NCI-H2171 (cell line): ENCODE measurements around the gene GADD45G.
A peak's percentile ranks its signal among the peaks of the same experiment; 100 is the strongest.

ENCODE experiments used
- DNase-seq: peaks from one replicate; lab custom pipeline; 2025; lab: John Stamatoyannopoulos, UW

The GADD45G gene

DNA sequence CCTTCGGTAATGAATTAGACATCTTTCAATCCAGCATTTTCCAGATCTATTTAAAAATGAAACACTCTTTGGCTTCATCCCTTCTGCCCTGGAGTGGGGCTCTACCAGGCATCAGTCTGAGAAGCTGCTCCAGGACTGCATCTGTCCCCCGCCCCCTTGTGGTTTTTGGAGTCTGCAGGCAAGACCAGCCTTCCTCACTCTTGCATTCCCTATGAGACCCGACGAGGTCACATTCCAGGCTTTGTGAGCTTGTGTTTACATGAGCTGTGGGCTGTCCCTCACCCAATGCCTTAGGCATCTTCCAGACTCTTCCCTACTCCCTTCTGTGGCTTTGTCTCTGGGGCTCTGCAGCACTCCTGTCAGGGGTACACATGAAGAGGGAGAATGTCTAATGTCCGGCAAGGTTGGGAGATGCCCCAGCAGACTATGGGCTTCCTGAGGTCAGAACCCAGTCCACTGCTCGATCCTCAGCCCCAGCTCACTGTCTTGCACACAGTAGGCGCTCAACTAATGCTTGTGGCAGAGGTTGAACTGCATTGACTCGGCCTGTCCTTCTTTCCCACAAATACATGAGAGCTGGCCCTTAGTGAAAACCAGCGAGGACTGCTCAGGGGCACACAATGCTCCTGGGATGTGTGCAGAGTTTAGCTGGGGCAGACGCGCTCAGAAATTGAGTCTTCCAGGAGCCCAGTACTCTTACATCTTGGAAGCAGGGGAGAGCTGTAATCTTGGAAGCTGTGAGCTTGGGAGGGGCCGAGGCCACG lies 11.7 kb upstream of the GADD45G start:
- no peak for DNase-seq

GRCh38 chr9:89593727-89594427 lies 10.9 kb upstream of the GADD45G start:
- no peak for DNase-seq

- DNase-seq = no peak
These were observed 9.8 kb upstream of the GADD45G start for GRCh38 chr9:89594811-89595550.

DNA sequence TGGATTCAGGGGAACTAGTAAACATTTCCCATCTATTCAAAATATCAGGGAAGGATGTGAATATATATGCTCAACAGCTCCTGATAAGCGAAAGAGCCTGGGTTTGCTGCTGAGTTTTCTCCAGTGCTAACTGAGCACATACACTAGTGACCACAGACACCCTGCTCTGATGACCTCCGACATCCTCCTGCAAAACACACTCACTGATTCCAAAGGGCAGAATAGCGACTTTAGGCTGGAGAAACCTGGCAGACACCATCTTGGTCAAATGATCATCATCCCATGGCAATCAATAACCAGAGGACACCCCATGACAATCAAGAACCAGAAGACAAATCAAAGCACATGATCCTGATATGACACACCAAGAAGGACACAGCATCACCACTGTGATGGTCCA lies 9.2 kb upstream of the GADD45G start:
- no peak for DNase-seq

DNA sequence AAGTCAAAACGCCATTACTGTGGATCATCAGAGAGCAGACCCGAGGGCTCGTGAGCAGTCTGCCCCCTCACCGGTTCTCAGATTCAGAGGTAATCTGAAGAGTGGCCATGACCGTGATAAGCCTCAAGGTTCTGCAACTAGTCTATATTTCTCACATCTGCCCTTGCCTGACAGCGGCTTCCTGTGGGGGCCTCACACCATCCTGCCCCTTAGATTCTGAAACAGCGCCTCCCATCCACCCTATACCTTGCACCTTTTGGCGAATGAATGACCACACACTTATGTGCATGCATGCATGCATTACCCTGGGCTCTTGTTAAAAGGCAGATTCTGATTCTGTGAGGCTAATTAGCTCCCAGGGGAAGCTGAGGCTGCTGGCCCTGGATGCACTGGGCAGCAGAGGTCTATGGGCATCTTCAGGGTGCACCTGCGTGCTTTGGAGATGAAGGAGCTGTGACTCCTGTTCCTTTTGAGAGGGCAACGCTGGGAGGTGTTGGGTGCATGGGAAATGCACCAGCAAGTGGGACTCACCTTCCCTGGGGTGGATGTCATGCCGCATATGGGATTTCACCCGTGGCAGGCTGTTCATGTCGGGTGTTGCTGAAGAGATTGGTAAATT lies 7.8 kb upstream of the GADD45G start:
- DNase-seq = no peak

DNA sequence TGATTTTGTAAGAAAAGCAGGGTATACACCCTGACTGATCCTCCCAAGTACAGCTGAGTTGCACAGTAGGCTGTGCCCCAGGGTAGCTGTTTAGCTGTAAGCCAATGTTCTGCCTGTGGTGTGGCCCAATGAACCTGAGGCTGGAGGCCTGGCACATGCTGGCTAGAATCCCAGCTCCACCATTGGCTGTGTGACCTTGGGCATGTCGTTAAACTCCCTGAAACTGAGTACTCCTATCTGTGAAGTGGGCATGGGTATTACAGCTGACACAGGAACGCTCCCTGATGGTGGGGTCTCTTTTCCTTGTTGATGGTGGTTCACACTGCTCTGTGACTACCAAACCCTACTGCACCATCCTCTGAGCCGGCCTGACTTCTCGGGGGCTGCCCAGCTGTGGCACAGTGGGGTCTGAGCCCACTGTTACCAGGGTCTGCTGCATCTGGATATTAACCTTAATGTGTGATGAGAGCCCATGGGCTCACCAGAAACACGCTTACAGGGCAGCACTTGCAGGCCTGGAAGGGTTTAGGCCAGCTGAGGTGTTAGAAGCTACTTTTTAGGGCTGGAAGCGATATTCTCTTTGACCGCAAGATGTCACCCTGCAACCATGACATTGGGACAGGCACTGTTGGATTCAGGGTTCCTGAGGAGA lies 7.0 kb upstream of the GADD45G start:
- peak; percentile 38 for DNase-seq

GRCh38 chr9:89598363-89598713 lies 6.5 kb upstream of the GADD45G start:
- no peak for DNase-seq

DNA sequence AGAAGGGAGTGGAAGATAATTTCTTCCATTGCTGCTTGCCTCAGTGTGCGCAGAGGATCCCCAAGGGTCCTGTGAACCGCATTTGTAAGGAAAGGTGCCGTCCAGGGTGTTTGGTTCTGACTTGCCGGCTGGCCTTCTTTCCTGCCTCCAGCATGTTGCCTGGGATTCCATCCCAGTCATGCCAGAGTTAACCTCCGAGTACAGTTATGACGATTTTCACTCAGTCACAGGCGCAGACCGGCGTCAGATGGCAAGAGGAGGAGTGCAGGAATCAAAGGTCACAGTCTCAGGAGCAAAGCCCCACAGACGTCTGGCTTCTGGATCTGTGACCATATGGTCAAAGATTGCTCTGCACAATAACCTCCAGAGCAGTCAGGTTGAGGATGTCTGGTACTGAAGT lies 5.9 kb upstream of the GADD45G start:
- peak; percentile 54 for DNase-seq

- DNase-seq = no peak
These were observed 4.0 kb upstream of the GADD45G start for GRCh38 chr9:89600831-89601230.

DNA sequence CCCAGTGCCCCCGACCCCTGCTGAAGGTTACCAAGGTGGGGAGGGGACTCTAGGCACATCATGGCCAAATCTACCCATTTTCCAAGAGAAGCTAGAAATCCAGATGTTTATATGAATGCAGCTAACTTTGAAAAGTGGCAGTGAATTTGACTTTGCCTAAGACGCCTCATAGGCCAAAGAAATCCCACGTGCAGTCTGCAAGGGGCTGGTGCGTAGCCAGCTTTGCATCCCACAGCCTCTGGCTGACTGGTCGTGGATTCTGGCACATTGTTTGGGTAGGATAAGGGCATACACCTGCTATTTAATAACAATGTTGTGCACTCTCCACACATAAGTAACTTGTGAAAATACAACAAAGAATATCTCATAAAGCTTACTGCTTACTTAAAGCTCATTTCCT lies 3.5 kb upstream of the GADD45G start:
- no peak for DNase-seq

DNA sequence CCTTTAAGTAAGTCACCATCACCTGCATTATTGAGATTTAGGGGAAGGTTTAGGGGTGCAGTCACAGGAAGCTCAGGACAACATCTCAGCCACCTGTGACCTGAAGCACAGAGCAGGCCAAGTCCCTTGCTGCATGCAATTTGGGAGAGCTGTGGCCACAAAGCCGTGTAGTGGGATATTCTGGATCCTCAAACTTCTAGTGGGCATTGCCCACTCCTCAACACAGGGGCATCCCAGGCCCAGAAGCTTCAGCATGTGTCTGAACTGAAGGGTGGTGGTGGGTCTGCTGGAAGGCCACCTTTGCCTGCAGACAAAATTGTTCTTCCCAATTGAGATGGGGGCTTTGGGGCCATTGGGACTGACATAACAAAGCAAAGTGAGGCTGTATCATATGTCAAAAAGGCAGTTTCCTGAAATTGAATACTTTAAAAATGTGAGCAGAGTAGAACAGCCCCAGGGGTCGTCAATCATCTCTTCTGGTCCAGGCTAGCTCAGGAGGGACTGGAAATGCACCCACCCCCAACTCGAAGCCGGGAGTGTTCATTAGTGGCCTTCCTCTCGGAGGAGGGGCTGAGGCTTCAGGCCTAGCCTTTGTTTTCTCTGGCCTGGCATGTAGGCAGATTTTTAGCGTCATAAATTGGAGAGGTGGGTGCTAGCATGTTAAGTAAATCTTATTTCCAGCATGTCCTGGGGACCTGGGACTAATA lies 2.8 kb upstream of the GADD45G start:
- DNase-seq = no peak

DNA sequence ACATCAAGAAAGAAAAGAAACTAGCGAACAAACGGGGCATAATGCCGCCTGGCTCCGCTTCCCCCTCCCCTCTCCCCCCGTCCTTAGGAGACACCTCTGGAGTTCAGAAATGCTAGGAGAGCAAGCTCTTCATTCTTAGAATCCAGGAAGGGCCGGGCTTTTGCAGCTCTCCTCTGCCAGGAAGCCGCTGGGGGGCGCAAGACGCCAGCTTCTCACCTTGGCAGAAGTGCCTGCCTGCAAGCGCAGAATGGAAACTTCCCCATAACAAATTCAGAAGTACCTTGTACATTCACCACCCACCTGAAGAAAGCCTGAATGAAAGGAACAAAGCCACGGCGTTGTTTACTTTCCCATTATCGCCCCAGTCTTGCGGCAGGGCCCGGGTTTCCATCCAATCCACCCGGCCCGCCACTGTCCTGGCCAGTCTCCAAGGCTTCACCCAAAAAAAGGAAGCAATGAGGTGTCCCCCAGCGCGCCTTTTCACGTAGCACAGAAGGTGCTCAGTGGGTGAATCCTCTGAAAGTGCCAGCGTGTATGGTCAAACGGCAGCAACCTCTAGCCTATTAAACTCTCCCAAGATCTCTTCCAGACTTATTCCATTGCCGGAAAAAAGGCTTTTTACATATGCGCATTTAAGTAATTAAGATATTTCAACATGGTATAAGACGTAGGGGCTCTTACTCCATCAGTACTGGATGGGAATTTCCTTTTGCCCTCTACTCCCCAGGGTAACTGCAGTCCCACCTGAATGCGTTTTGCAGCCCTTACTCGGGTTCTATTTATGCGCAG lies 1.6 kb upstream of the GADD45G start:
- DNase-seq = peak; percentile 86

GRCh38 chr9:89603767-89604665 lies 796 bp upstream of the GADD45G start:
- peak; percentile 85 for DNase-seq

DNA sequence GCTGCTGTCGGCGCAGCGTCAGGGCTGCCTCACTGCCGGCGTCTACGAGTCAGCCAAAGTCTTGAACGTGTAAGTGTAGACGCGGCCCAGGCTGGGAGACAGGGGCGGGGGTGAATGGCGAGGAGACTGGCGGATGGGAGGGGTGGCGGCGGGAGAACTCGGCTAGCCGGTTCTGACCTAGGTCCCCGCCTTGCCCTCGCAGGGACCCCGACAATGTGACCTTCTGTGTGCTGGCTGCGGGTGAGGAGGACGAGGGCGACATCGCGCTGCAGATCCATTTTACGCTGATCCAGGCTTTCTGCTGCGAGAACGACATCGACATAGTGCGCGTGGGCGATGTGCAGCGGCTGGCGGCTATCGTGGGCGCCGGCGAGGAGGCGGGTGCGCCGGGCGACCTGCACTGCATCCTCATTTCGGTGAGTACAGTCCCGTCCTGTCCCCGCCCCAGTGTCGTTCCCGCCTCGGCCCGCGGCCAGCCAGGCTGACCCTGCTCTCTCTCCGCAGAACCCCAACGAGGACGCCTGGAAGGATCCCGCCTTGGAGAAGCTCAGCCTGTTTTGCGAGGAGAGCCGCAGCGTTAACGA lies 745 bp downstream of the GADD45G start:
- no peak for DNase-seq

DNA sequence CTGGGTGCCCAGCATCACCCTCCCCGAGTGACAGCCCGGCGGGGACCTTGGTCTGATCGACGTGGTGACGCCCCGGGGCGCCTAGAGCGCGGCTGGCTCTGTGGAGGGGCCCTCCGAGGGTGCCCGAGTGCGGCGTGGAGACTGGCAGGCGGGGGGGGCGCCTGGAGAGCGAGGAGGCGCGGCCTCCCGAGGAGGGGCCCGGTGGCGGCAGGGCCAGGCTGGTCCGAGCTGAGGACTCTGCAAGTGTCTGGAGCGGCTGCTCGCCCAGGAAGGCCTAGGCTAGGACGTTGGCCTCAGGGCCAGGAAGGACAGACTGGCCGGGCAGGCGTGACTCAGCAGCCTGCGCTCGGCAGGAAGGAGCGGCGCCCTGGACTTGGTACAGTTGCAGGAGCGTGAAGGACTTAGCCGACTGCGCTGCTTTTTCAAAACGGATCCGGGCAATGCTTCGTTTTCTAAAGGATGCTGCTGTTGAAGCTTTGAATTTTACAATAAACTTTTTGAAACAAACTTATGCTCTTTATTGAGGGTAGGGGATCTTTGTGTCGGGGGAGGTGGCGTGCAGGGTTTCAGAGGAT lies 1.3 kb downstream of the GADD45G start:
- peak; percentile 49 for DNase-seq

DNA sequence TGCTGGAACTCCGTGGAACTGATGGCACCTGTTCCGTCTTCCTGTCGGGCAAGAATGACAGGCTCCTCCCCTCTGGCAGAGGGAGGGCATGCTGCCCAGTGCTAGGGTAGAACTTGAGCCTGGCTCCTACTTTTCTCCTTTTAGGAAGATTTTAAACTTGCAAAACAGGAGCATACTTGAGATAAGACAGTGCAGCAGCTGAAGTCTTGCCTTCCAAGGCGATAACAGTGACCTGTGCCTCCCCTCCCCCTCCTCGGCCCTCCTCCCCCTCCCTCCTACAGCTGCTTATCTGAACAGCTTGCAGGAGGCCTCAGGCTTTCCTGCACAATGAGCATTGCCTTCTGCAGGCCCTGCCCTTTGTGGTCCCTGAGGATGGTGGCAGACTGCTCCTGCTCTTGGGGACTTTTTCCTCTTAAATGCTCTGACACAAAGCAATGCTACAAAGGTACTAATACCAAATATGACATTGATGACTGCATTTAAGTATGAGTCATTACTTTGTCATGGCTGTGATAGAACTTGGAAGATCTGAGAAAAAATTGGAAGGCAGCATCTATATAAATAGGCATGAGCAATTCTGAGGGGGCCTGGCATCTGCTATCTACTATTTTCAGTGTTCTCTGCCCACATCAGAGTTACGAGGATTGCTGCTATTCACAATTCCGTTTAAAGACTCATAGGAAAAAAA lies 2.0 kb downstream of the GADD45G start:
- DNase-seq = peak; percentile 69

DNA sequence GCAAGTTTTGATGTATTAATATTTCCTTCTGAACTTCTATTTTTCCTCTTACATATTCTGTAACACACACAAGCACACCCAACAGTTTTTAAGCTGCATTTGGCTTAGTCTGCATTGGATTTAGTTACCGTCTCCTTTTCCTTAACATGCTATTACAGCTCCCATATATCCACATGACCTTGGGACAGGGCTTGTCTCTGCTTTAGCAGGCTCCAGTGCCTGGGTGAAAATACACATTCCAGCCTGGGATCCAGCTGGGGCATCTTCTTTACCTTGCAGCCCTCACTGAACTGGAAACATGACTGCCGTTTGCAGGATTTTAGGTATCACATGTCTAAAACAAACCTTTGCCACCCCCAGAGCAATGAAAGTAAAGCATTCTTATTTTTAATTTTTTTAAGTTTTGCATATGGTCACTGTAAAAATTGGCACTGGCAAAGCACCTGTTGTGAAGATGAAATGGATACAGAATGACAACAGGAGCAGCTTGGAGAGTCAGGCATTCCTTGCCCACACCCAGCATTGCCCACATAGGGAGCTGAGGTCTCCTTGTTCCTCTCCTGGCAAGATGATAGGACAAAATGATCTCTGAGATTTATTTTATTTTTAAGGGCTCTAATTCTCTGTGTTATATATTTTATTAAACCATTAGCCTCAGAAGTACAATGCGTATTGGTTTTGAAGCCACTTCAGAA lies 4.0 kb downstream of the GADD45G start:
- peak; percentile 65 for DNase-seq
